B cell (primary cell): Measurements from ENCODE around the gene RSPO4. TPM values are rescaled to one million over a fixed set of nuclear protein-coding genes. Genes with fewer than 3 reads are reported as not detected.
"Not testable (repeated sequence)": the region's sequence is repeated elsewhere in the genome, so short reads cannot be mapped to it uniquely, and the experiment has no call there.

Experiments used
- ATAC-seq: fragments of 200-7000 bp; cut with Tn5 transposase; one replicate; pipeline ENCODE4 v1.10.0; 2021; ENCODE audit warnings: low read depth, mild to moderate bottlenecking, moderate number of reproducible peaks, moderate library complexity
- CTCF ChIA-PET: fragments of 350-600 bp; sonication (Branson Sonifier 250); formaldehyde crosslinking; loops from one replicate; lab custom pipeline; 2021; ENCODE audit warnings: antibody characterized with exemption, inconsistent platforms; lab: Charles Lee
- POLR2A ChIA-PET: fragments of 350-600 bp; sonication (Branson Sonifier 250); formaldehyde crosslinking; loops from one replicate; lab custom pipeline; 2021; ENCODE audit warnings: antibody characterized with exemption; lab: Charles Lee
- DNase-seq: peaks from one replicate; pipeline ENCODE4 v3.0.0; 2013
- H2AFZ ChIP-seq: 2 replicates; pipeline ENCODE4 v1.6.1; 2012; ENCODE audit warnings: mild to moderate bottlenecking, low read depth, low read length; ENCODE audit not compliant: insufficient read depth, poor library complexity, severe bottlenecking
- H3K27ac ChIP-seq, 2 donors: 1 replicate in 1 of 2; 2 replicates in 1 of 2; pipeline ENCODE4 v1.5.1; 2012 to 2013; ENCODE audit warnings: low read length in 2 of 2, mild to moderate bottlenecking in 2 of 2, moderate library complexity in 1 of 2
- H3K27me3 ChIP-seq, 4 experiments: fragments of 200-600 bp in 1 of 4; sonication (generic) in 1 of 4; replicated peaks in 1 of 4; 1 replicate in 2 of 4; 2 replicates in 2 of 4; pipeline versions ENCODE4 v1.6.1 to v1.7.0; 2013 to 2016; ENCODE audit warnings: low read length in 3 of 4, mild to moderate bottlenecking in 2 of 4, mixed read lengths in 1 of 4, moderate library complexity in 1 of 4; ENCODE audit not compliant: insufficient read depth in 4 of 4, control insufficient read depth in 3 of 4; ENCODE audit errors: control extremely low read depth in 1 of 4
- H3K36me3 ChIP-seq, 2 experiments: replicated peaks in 1 of 2; 1 replicate in 1 of 2; 2 replicates in 1 of 2; pipeline versions ENCODE4 v1.6.1 to v1.7.1; 2013; ENCODE audit warnings: low read length in 1 of 2; ENCODE audit not compliant: insufficient read depth in 2 of 2, control insufficient read depth in 1 of 2; ENCODE audit errors: control extremely low read depth in 1 of 2, extremely low read depth in 1 of 2
- H3K4me1 ChIP-seq, 2 donors: fragments of 200-600 bp in 1 of 2; sonication (generic) in 1 of 2; 1 replicate in 1 of 2; 2 replicates in 1 of 2; pipeline versions ENCODE4 v1.5.1 to v1.6.1; 2013 to 2017; ENCODE audit warnings: low read length in 2 of 2; ENCODE audit not compliant: control insufficient read depth in 2 of 2, insufficient read depth in 2 of 2
- H3K4me2 ChIP-seq: replicated peaks from 2 replicates; pipeline ENCODE3; 2012; ENCODE audit warnings: mild to moderate bottlenecking, low read depth, low read length; ENCODE audit not compliant: poor library complexity, severe bottlenecking
- H3K4me3 ChIP-seq, 5 experiments: fragments of 200-600 bp in 1 of 5; sonication (generic) in 1 of 5; 1 replicate in 3 of 5; 2 replicates in 2 of 5; pipeline versions ENCODE4 v1.5.1 to v1.7.0; 2011 to 2016; ENCODE audit warnings: low read length in 4 of 5, mild to moderate bottlenecking in 4 of 5, low read depth in 2 of 5, control low read depth in 1 of 5, moderate library complexity in 1 of 5; ENCODE audit not compliant: insufficient read depth in 1 of 5; ENCODE audit errors: control extremely low read depth in 1 of 5, extremely low read depth in 1 of 5
- H3K79me2 ChIP-seq: fragments of 200-600 bp; sonication (generic); one replicate; pipeline ENCODE4 v1.6.0; 2016; ENCODE audit warnings: low read length; ENCODE audit not compliant: control insufficient read depth, insufficient read depth
- H3K9ac ChIP-seq: fragments of 200-600 bp; sonication (generic); 2 replicates; pipeline ENCODE4 v1.6.1; 2017; ENCODE audit warnings: mild to moderate bottlenecking, low read length, moderate library complexity
- H3K9me3 ChIP-seq, 3 donors: one replicate each; pipeline versions ENCODE4 v1.6.1 to v1.7.1; 2013; ENCODE audit warnings: low read length in 2 of 3; ENCODE audit not compliant: control insufficient read depth in 2 of 3, insufficient read depth in 1 of 3; ENCODE audit errors: control extremely low read depth in 1 of 3
- H4K20me1 ChIP-seq: 2 replicates; pipeline ENCODE4 v1.6.0; 2012; ENCODE audit warnings: mild to moderate bottlenecking, low read length; ENCODE audit not compliant: insufficient read depth, control insufficient read depth, poor library complexity, severe bottlenecking
- H3K27ac Mint-ChIP-seq: one replicate; pipeline ENCODE4 v1.8.0; 2021; ENCODE audit warnings: mixed read lengths
- H3K27me3 Mint-ChIP-seq: one replicate; pipeline ENCODE4 v1.8.0; 2021; ENCODE audit warnings: mixed read lengths
- H3K4me1 Mint-ChIP-seq: one replicate; pipeline ENCODE4 v1.8.0; 2021; ENCODE audit warnings: mixed read lengths
- H3K4me3 Mint-ChIP-seq: one replicate; pipeline ENCODE4 v1.8.0; 2021; ENCODE audit warnings: mixed read lengths
- H3K9me3 Mint-ChIP-seq: one replicate; pipeline ENCODE4 v1.8.0; 2022; ENCODE audit warnings: mixed read lengths; ENCODE audit not compliant: insufficient read depth
- EZH2 ChIP-seq: IDR thresholded peaks from 2 replicates; pipeline ENCODE4 v1.6.1; 2012; ENCODE audit warnings: borderline replicate concordance, low read depth, mild to moderate bottlenecking, moderate library complexity, low read length; ENCODE audit not compliant: insufficient read depth, poor library complexity, severe bottlenecking
- WGBS: methylation state at CpG from one replicate; pipeline ENCODE4 v1.1.5; 2013; ENCODE audit warnings: missing lambda C conversion rate; ENCODE audit not compliant: insufficient coverage; 5-methylcytosine and 5-hydroxymethylcytosine counted together
- intact Hi-C: fragments of 100-400 bp; cut with micrococcal nuclease; formaldehyde crosslinking; loops from one replicate; pipeline ENCODE4 v1.10.0; 2022
- polyA plus RNA-seq: library from polyadenylated mRNA; depleted of rRNA; stranded (reverse); fragments of >200 nt; gene quantifications from 2 replicates; pipeline ENCODE4 v1.2.3, GENCODE V29; 2012
- total RNA-seq, 2 donors: library from RNA; stranded (reverse); fragments of 120-200 nt in 1 of 2; gene quantifications; 1 replicate in 1 of 2; 2 replicates in 1 of 2; pipeline versions ENCODE4 v1.2.3 to v1.2.4, GENCODE V29; 2013 to 2022
- TF ChIP-seq, protein P1 (sequence below): fragments of 200-600 bp; IDR thresholded peaks from one replicate; pipeline ENCODE4 v1.8.0; 2022; ENCODE audit warnings: antibody characterized with exemption, mild to moderate bottlenecking

The RSPO4 gene
- total and polyA plus RNA-seq, 2 donors (not counting 1 experiment from before 2014, with no cell fraction given), result 0.04 to 0.37 TPM

DNA sequence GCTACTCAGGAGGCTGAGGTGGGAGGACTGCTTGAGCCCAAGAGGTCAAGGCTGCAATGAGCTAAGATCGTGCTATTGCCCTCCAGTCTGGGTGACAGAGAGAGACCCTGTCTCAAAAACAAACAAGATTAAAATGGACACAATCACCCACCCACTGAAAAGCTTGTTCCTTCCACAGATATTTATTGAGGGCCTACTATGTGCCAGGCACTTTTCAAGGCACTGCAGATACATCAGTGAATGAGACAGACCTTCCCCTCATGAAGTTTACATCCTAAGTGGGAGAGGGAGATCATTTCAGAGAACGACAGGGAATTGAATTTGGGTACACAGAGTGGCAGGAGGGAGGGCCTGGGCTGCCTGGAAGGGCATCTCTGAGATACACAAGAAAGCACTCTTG is 14.4 kb downstream of the RSPO4 start:
- Histone ChIP-seq H3K79me2 (no peaks in the 10 kb centered on the region), H4K20me1 (no peaks in the 10 kb centered on the region), H3K27ac (no peak overlapping the region), H3K4me2 (no peak overlapping the region), H3K9ac (no peak overlapping the region), H3K36me3 (no peaks in the 10 kb centered on the region), H3K4me3 (no peak overlapping the region), H3K27me3 (peaks cover 0 to 11% (median 0%) of the 10 kb centered on the region in 4 experiments), H3K4me1 (no peaks in the 10 kb centered on the region), H2AFZ (no peak overlapping the region), H3K9me3 (peaks cover 0 to 3% (median 0%) of the 10 kb centered on the region in 3 donors)
- ATAC-seq (no peak), DNase-seq (no peak)
- H3K27ac Mint-ChIP-seq, result no peak overlapping the region
- H3K4me1 Mint-ChIP-seq, result no peaks in the 10 kb centered on the region
- ChIA-PET CTCF (interaction anchor here (0.7 kb wide), 1 partner anchor 32 kb away, joined by 3 read pairs; no protein-coding TSS in a partner anchor), POLR2A (no interaction called here)
- H3K4me3 Mint-ChIP-seq, result no peak overlapping the region
- TF ChIP-seq, protein P1, sequence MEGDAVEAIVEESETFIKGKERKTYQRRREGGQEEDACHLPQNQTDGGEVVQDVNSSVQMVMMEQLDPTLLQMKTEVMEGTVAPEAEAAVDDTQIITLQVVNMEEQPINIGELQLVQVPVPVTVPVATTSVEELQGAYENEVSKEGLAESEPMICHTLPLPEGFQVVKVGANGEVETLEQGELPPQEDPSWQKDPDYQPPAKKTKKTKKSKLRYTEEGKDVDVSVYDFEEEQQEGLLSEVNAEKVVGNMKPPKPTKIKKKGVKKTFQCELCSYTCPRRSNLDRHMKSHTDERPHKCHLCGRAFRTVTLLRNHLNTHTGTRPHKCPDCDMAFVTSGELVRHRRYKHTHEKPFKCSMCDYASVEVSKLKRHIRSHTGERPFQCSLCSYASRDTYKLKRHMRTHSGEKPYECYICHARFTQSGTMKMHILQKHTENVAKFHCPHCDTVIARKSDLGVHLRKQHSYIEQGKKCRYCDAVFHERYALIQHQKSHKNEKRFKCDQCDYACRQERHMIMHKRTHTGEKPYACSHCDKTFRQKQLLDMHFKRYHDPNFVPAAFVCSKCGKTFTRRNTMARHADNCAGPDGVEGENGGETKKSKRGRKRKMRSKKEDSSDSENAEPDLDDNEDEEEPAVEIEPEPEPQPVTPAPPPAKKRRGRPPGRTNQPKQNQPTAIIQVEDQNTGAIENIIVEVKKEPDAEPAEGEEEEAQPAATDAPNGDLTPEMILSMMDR, result no peak
- TF ChIP-seq EZH2, result no peak
- no peaks in the 10 kb centered on the region for H3K9me3 Mint-ChIP-seq
- intact Hi-C loops, result no loop called here
- peaks cover 37% of the 10 kb centered on the region for H3K27me3 Mint-ChIP-seq
- 62% methylated on average over 2 of the region's 2 CpGs for WGBS

DNA sequence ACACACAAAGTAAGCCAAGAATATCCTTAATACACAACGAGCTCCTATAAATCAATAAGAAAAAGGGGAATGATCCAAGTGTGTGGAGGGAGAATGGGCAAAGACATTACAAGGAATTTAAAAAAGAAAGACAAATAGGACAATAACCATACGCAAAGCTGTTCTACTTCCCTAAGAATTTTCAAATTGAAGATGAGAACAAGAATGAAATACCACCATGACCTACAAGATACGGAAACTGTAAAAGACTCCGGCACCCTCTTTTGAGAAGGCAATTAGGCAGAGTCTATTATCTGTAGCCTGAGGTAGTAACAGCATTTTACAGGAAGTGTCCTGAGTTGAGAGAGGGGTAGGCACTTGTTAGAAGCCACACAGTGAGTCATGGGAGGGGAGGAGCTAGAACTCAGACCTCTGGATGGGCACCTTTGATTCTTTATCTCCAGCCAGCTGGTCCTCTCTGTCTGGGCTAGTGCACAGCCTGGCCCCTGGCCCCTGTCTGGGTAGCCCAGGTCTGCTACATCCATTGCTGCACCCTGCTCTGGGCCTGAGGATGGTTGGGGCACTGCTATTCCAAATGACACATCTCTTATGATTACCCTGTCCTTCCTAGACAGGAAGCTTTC is 15.3 kb downstream of the RSPO4 start:
- Histone ChIP-seq H3K9me3 (peaks cover 0 to 2% (median 0%) of the 10 kb centered on the region in 3 donors), H3K27me3 (peaks cover 0 to 11% (median 0%) of the 10 kb centered on the region in 4 experiments), H3K4me1 (no peaks in the 10 kb centered on the region), H3K4me2 (no peak overlapping the region), H3K4me3 (no peak overlapping the region), H4K20me1 (no peaks in the 10 kb centered on the region), H2AFZ (no peak overlapping the region), H3K27ac (no peak overlapping the region), H3K36me3 (no peaks in the 10 kb centered on the region), H3K9ac (no peak overlapping the region), H3K79me2 (no peaks in the 10 kb centered on the region)
- peaks cover 37% of the 10 kb centered on the region for H3K27me3 Mint-ChIP-seq
- H3K27ac Mint-ChIP-seq, result no peak overlapping the region
- H3K4me1 Mint-ChIP-seq, result no peaks in the 10 kb centered on the region
- ATAC-seq, result no peak
- TF ChIP-seq, protein P1, result no peak
- TF ChIP-seq EZH2, result no peak
- no peak for DNase-seq
- ChIA-PET POLR2A (no interaction called here), CTCF (interaction anchor here (0.9 to 1.1 kb wide), 2 partner anchors 11 to 31 kb away, joined by 4 read pairs; no protein-coding TSS in a partner anchor)
- WGBS, result no CpG with 5 or more reads among the region's 4 CpGs
- H3K9me3 Mint-ChIP-seq, result no peaks in the 10 kb centered on the region
- intact Hi-C loops, result no loop called here
- H3K4me3 Mint-ChIP-seq, result no peak overlapping the region

DNA sequence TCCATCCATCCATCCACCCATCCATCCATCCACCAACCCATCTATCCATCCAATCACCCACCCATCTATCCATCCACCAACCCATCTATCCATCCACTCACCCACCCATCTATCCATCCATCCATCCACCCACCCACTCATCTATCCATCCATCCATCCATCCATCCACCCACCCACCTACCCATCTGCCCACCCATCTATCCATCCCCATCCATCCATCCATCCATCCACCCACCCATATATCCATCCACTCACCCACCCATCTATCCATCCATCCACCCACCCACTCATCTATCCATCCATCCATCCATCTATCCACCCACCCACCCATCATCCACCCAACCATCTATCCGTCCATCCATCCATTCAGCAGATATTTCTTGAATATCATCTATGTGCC is 17.1 kb downstream of the RSPO4 start:
- H4K20me1 ChIP-seq, H3K79me2 ChIP-seq, H3K4me1 ChIP-seq, H3K9me3 Mint-ChIP-seq, H3K4me3 Mint-ChIP-seq, H3K4me1 Mint-ChIP-seq, CTCF ChIA-PET, POLR2A ChIA-PET, H3K4me2 ChIP-seq, H3K9ac ChIP-seq, DNase-seq, H3K4me3 ChIP-seq, H3K27ac ChIP-seq, H3K27ac Mint-ChIP-seq, H3K9me3 ChIP-seq, H3K36me3 ChIP-seq, H2AFZ ChIP-seq, intact Hi-C loops, ATAC-seq: not testable (repeated sequence)
- WGBS, result no CpG with 5 or more reads among the region's 1 CpG
- peaks cover 39% of the 10 kb centered on the region for H3K27me3 Mint-ChIP-seq
- H3K27me3 ChIP-seq, result peaks cover 0 to 13% (median 0%) of the 10 kb centered on the region in 4 experiments
